ENCODE data around the gene CCDC28A.

CCDC28A gene

DNA sequence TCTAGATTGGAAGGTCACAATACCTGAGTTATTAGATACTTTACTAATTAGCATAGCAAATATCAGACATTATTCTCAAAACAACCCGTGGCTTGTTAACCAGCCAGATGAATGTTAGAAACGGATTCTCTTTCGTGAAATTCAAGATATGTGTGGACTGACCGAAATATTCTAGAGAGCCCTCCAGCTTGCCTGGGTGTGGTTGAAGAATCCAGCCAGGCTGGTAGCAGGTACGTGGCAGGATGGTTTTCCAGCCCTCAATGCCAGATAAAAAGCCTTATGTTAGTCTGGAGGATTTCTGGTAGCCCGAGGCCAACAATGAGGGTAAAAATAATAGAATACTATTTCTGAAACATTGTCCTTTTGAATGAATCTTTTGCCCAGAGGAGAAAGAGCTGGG is 41.7 kb downstream of the CCDC28A start:
- no peak for DNase-seq (ENCODE audit: low read depth)
- TF ChIP-seq, protein P1, sequence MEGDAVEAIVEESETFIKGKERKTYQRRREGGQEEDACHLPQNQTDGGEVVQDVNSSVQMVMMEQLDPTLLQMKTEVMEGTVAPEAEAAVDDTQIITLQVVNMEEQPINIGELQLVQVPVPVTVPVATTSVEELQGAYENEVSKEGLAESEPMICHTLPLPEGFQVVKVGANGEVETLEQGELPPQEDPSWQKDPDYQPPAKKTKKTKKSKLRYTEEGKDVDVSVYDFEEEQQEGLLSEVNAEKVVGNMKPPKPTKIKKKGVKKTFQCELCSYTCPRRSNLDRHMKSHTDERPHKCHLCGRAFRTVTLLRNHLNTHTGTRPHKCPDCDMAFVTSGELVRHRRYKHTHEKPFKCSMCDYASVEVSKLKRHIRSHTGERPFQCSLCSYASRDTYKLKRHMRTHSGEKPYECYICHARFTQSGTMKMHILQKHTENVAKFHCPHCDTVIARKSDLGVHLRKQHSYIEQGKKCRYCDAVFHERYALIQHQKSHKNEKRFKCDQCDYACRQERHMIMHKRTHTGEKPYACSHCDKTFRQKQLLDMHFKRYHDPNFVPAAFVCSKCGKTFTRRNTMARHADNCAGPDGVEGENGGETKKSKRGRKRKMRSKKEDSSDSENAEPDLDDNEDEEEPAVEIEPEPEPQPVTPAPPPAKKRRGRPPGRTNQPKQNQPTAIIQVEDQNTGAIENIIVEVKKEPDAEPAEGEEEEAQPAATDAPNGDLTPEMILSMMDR (IDR thresholded peaks at IDR 0.05; ENCODE audit: control insufficient read depth, insufficient read depth, low read depth, low read length, missing control alignments) = no peak
- H3K4me3 ChIP-seq (ENCODE audit: control insufficient read depth, low read depth, low read length) = no peak overlapping the region

DNA sequence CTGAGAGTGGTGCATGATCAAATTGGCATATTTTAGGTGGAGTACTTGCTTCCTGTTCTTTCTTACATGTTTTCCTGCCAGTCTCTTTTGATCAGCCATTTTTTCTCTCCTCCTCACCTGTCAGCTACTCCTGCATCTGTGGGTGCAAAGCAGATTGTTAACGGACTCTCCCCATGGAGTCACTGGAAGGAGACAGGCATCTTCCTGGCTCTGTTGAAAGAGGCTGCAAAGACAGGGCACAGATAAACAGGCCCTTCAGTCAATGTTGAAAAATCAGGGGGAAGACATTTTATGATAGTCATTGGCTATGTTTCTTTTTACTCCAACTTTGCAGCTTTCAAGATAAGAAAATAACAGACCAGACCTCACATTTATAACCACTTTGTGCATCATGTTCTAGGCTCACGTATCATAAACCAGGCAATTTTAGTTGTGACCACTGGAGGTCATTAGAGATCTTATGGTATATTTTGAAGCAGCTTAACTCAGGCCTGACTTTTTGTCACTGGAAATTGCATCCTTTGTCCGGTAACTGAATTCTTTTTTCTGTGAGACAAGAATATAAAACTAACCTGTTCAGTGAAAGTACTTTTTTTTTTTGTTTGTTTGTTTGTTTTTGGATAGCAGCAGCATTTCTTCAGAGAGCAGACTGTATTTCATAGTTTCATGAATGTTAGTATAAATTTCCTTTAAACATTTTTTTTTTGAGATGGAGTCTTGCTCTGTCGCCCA is 42.4 kb downstream of the CCDC28A start:
- TF ChIP-seq, protein P1 (IDR thresholded peaks at IDR 0.05; ENCODE audit: control insufficient read depth, insufficient read depth, low read depth, low read length, missing control alignments) = peak; percentile 70

DNA sequence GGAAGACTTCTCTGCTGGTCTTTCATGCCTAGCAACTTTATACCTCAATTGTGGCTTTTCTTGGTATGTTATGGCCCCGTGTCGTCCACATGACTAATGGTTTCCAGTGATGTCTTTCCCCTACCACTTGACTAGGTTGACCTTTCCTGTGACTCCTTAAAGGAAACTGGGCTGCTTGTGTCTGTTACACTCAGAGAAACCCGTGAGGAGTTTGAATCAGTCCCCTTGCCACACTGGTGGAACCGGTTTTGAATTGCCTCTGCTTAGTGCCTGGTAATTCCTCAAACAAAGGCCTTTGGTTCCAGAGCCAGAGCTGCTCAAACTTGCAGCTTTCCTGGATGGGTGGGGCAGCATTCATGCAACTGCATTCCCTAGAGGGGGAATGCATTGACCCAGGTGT is 44.2 kb downstream of the CCDC28A start:
- TF ChIP-seq, protein P1 (IDR thresholded peaks at IDR 0.05; ENCODE audit: control insufficient read depth, insufficient read depth, low read depth, low read length, missing control alignments) = no peak
- DNase-seq (ENCODE audit: low read depth) = peak; percentile 75
- H3K4me3 ChIP-seq (ENCODE audit: control insufficient read depth, low read depth, low read length) = no peak overlapping the region

More for the DNA sequence above, 42.4 kb downstream of the CCDC28A start:
- DNase-seq (ENCODE audit: low read depth) = peak; percentile 45
- no peak overlapping the region for H3K4me3 ChIP-seq (ENCODE audit: control insufficient read depth, low read depth, low read length)

DNA sequence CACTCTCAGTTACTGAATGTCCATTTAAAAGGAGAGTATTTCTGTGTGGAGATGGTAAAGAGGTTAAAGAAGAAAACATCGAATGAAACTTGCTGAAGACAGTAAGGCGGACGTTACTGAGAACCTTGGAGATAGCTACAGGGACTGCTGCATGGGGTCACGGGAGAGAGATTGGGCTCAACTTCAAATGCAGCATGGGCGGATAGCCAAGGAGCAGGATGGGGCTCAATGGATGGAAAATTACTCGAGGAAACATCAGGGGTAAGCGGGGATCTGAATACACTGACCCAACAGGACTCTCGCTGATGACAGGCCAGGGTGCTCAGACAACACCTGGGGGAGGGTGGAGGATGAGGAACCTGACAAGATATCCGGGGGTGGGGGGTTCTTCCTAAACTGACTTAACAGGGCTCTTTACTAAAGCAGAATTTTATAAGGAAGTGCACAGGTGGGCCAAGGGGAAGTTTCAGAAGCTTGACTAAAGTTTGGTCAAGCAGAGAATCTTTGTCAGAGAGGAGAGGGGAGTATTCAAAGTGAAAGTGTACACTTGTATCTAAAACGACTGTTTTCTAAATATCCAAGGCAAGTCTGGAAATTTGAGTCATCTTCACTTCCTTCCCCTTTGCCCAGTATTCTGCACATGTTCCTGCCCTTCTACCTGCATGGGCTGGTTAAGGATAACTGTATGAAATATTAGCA is 45.1 kb downstream of the CCDC28A start:
- H3K4me3 ChIP-seq (ENCODE audit: control insufficient read depth, low read depth, low read length) = no peak overlapping the region
- DNase-seq (ENCODE audit: low read depth) = no peak
- TF ChIP-seq, protein P1 (IDR thresholded peaks at IDR 0.05; ENCODE audit: control insufficient read depth, insufficient read depth, low read depth, low read length, missing control alignments) = no peak

DNA sequence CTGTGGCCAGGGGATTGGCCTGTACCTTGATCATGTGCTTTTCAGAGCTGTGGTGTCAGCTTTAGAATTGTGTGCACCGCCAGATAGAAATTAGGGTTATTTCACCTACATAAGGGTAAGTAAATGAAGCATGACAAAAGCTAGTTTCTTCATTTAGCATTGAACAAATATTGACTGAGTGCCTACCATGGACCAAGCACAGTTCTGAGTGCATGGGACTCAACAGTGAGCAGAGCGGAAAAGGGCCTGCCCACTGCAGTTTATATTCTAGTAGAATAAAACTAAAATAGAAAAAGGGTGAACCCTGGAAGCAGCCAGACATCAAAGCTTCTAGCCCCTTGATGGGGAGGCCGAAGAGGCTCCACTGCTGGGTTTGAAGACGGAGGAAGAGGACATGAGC is 48.0 kb downstream of the CCDC28A start:
- no peak overlapping the region for H3K4me3 ChIP-seq (ENCODE audit: control insufficient read depth, low read depth, low read length)
- TF ChIP-seq, protein P1 (IDR thresholded peaks at IDR 0.05; ENCODE audit: control insufficient read depth, insufficient read depth, low read depth, low read length, missing control alignments) = no peak
- DNase-seq (ENCODE audit: low read depth) = no peak

DNA sequence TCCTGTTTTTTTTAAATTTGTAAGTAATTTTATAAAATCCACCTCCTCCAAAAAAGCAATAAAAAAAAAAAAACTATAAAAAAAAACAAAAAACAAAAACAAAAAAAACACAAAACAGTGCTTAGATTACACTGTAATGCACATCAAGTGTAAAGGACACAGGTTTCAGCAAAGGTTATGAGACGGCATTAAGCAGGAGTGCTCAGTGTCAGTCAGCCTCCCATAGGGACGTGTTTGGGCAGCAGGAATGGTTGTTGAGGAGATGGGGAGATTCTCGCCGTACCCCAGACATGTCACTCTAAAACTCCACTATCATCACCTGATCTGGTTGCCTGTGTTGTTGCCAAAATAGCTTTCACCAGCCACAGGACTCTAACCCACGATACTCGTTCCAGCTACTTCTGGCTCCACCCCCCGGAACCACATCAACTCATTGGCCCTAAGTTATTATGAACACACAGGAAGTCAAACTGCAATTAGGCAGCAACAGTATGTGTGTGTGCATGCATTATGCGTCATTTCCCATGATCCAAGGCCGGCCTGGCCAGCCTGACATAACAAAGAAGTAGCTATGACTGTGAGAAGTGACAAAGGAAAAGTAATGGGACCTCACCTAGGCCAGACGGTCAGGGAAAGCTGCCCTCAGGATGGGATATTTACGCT is 51.0 kb downstream of the CCDC28A start:
- no peak overlapping the region for H3K4me3 ChIP-seq (ENCODE audit: control insufficient read depth, low read depth, low read length)
- no peak for DNase-seq (ENCODE audit: low read depth)
- TF ChIP-seq, protein P1 (IDR thresholded peaks at IDR 0.05; ENCODE audit: control insufficient read depth, insufficient read depth, low read depth, low read length, missing control alignments) = no peak

Data from AG09309 (cell line).